Skeletal muscle satellite cell (primary cell): ENCODE results near the gene RABGAP1L.
"Not testable (repeated sequence)": the region's sequence is repeated elsewhere in the genome, so short reads cannot be mapped to it uniquely, and the experiment has no call there.

Source experiments
- H3K27me3 ChIP-seq: 2 replicates; pipeline ENCODE4 v1.7.0; 2013; ENCODE audit warnings: low read length; ENCODE audit not compliant: control insufficient read depth, insufficient read depth
- H3K36me3 ChIP-seq: 2 replicates; pipeline ENCODE4 v1.7.0; 2013; ENCODE audit warnings: mild to moderate bottlenecking, control low read depth, low read length; ENCODE audit not compliant: insufficient read depth
- H3K4me1 ChIP-seq: 2 replicates; pipeline ENCODE4 v1.7.0; 2013; ENCODE audit warnings: low read length; ENCODE audit not compliant: control insufficient read depth, insufficient read depth
- H3K4me2 ChIP-seq: 2 replicates; pipeline ENCODE4 v1.7.0; 2013; ENCODE audit warnings: mild to moderate bottlenecking, low read length
- H3K4me3 ChIP-seq: 2 replicates; pipeline ENCODE4 v1.7.0; 2013; ENCODE audit warnings: low read length
- H3K9ac ChIP-seq: 2 replicates; pipeline ENCODE4 v1.7.0; 2013; ENCODE audit warnings: mild to moderate bottlenecking, low read depth, low read length, moderate library complexity
- H3K9me3 ChIP-seq: replicated peaks from 2 replicates; pipeline ENCODE4 v1.7.0; 2013; ENCODE audit warnings: mild to moderate bottlenecking, control low read depth, low read length

RABGAP1L gene

DNA sequence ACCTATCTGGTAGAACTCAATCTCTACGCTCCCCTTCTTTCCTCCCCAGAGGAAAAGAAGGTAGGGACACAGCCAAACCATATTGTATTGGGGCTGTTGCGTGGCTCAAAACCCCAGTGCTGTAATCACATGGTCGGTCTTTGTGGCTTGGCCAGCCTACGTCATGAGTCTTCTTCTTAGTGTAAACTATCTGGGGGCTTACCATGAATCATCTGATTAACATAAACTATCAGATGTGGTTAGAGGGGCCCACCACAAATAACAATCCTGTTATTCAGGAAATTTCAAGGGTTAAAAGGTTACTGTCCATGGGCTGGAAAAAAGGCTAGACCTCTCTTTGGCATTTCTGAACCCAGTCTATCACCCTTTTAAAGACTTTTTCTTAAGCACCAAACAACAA lies 238.9 kb downstream of the RABGAP1L start:
- H3K27me3 ChIP-seq = no peaks in the 10 kb centered on the region
- no peak overlapping the region for H3K4me3 ChIP-seq
- no peaks in the 10 kb centered on the region for H3K9me3 ChIP-seq
- H3K4me1 ChIP-seq = no peaks in the 10 kb centered on the region
- no peak overlapping the region for H3K9ac ChIP-seq
- H3K36me3 ChIP-seq = peaks cover 4% of the 10 kb centered on the region
- no peak overlapping the region for H3K4me2 ChIP-seq

DNA sequence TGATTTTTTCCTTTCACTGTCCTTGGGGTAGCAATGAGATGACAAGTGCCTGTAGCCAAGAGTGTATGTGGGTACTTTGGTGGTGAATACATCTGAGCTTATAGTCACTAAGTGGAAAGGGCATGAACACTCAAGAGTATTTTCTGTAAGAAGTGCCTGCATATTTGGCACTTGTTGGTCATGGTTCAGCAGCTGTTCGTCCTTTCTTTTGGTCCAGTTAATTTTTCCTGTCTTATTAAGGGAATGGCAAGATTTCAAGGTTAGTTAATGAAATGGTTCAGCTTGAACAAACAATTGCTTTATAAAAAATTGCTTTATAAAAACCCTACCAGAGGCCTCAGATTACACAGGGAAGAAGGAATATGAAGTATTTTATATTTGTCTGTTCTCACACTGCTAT lies 239.9 kb downstream of the RABGAP1L start:
- no peak overlapping the region for H3K4me3 ChIP-seq
- H3K27me3 ChIP-seq = no peaks in the 10 kb centered on the region
- no peak overlapping the region for H3K4me2 ChIP-seq
- no peaks in the 10 kb centered on the region for H3K4me1 ChIP-seq
- peaks cover 4% of the 10 kb centered on the region for H3K36me3 ChIP-seq
- H3K9me3 ChIP-seq = no peaks in the 10 kb centered on the region
- H3K9ac ChIP-seq = no peak overlapping the region

DNA sequence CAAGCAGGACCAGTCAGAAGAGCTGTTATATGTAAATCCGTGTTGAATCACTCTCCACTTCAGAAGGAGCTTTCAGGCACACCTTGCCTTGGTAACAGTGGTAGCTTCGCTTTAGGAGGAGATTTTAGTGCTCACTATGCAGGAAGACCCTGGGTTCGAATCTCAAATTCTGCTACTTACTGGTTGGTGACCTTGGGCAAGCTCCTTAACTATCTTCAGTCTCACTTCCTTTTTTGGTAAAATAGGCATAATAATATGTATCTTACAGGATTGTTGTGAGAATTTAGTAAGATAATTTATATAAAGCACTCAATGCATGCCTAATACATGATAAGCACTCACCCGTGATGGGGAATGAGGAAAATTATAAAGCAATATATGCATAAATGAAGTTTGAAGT lies 241.8 kb downstream of the RABGAP1L start:
- H3K4me3 ChIP-seq = no peak overlapping the region
- H3K9me3 ChIP-seq = no peaks in the 10 kb centered on the region
- H3K27me3 ChIP-seq = no peaks in the 10 kb centered on the region
- no peaks in the 10 kb centered on the region for H3K4me1 ChIP-seq
- no peak overlapping the region for H3K4me2 ChIP-seq
- peaks cover 4% of the 10 kb centered on the region for H3K36me3 ChIP-seq
- no peak overlapping the region for H3K9ac ChIP-seq

DNA sequence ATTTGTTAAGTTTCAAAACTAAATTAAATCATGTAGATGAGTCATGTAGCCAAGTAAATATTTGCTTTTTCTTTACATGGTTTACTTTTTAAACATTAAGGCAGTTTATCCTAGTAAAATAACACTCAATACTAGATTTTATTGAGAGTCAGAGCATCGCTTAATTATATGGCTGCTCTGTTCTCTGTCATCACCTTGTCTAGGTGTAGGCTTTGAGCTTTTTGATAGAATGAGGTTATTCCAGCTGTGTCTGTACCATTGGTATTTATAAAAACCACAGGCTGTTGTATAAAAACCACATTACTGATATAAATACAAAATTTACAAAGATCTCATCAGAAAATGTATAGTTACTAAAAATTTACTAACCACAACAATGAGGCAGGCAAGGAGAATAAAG lies 245.9 kb downstream of the RABGAP1L start:
- no peaks in the 10 kb centered on the region for H3K9me3 ChIP-seq
- H3K4me3 ChIP-seq = no peak overlapping the region
- H3K27me3 ChIP-seq = no peaks in the 10 kb centered on the region
- H3K4me1 ChIP-seq = no peaks in the 10 kb centered on the region
- H3K4me2 ChIP-seq = no peak overlapping the region
- no peaks in the 10 kb centered on the region for H3K36me3 ChIP-seq
- H3K9ac ChIP-seq = no peak overlapping the region

DNA sequence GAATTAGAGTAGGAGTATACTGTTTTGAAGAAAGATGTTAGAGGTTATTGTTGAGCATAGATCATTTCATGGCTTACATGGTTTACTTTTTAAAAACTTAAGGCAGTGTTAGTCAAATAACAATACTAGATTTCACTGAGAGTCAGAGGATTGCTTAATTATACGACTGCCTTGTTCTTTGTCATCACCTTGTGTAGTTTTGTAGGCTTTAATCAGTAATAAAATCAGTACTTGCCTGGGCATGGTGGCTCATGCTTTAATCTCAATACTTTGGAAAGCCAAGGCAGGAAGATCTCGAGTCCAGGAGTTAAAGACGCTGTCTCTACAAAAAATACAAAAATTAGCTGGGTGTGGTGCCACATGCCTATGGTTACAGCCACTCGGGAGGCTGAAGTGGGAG lies 247.1 kb downstream of the RABGAP1L start:
- H3K4me1 ChIP-seq = no peaks in the 10 kb centered on the region
- H3K27me3 ChIP-seq = no peaks in the 10 kb centered on the region
- H3K36me3 ChIP-seq = no peaks in the 10 kb centered on the region
- no peak overlapping the region for H3K4me2 ChIP-seq
- no peaks in the 10 kb centered on the region for H3K9me3 ChIP-seq
- no peak overlapping the region for H3K9ac ChIP-seq
- no peak overlapping the region for H3K4me3 ChIP-seq

DNA sequence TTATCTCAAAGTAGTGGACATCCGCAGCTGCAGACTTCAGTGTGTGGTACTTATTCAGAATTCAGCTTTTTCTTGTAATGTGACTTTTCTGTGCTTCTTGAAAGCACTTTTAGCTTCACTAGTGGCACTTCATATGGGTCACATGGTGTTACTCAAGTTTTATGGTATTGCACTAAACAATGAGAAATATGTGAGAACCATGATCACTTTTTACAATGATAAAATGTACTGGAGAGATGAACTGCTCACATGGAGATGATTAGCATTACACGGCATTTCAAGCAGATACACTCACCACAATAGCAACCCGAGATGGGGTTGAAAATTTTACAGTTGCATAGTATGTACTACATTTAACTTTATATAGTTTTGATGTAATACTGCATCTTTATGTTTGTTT lies 248.3 kb downstream of the RABGAP1L start:
- Histone ChIP-seq H3K4me3 (no peak overlapping the region), H3K9ac (no peak overlapping the region), H3K4me1 (no peaks in the 10 kb centered on the region), H3K36me3 (no peaks in the 10 kb centered on the region), H3K4me2 (no peak overlapping the region), H3K27me3 (no peaks in the 10 kb centered on the region), H3K9me3 (no peaks in the 10 kb centered on the region)

DNA sequence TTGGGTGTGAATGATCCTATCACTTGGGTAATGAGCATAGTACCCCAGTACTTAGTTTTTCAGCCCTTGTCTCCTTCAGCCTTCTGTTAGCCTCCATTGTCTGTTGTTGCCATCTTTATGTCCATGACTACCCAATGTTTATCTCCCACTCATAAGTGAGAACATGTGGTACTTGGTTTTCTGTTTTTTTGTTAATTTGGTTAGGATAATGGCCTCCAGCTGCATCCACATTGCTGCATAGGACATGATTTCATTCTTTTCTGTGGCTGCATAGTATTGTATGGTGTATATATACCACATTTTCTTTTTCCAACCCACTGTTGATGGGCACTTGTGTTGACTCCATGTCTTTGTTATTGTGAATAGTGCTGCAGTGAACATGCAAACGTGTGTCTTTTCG lies 248.8 kb downstream of the RABGAP1L start:
- Histone ChIP-seq H3K9ac (no peak overlapping the region), H3K27me3 (no peaks in the 10 kb centered on the region), H3K9me3 (no peaks in the 10 kb centered on the region), H3K4me2 (no peak overlapping the region), H3K4me3 (no peak overlapping the region), H3K4me1 (no peaks in the 10 kb centered on the region), H3K36me3 (no peaks in the 10 kb centered on the region)

DNA sequence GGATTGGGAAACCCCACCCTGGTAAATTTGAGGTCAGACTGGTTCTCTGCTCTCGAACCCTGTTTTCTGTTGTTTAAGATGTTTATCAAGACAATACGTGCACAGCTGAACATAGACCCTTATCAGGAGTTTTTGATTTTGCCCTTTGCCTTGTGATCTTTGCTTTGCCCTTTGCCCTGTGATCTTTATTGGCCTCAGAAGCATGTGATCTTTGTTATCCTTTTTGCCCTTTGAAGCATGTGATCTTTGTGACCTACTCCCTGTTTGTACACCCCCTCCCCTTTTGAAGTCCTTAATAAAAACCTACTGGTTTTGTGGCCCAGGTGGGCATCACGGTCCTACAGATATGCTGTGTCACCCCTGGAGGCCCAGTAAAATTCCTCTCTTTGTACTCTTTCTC lies 250.5 kb downstream of the RABGAP1L start:
- H3K9me3 ChIP-seq, H3K4me3 ChIP-seq, H3K9ac ChIP-seq, H3K4me1 ChIP-seq, H3K4me2 ChIP-seq, H3K36me3 ChIP-seq, H3K27me3 ChIP-seq: not testable (repeated sequence)

DNA sequence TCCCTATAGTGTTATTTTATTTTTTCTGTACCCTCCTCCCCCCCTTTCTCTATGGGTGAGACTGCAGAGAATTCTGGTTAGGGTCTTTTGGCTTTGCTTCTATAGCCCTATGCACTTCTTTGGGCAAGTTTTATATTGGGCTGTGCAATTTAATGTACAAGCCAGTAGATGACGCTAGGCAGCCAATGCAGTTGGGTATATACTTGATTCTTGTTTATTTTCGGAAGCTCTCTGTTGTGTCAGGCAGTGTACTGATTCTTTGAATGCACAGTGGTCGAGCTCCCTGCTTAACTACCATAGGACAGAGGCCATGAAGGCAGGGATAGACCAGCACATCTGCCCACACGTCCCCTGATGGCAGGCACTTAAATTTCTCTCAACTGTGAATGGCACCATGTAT lies 254.3 kb downstream of the RABGAP1L start:
- no peak overlapping the region for H3K9ac ChIP-seq
- H3K4me3 ChIP-seq = no peak overlapping the region
- no peaks in the 10 kb centered on the region for H3K4me1 ChIP-seq
- no peaks in the 10 kb centered on the region for H3K36me3 ChIP-seq
- no peak overlapping the region for H3K4me2 ChIP-seq
- no peaks in the 10 kb centered on the region for H3K9me3 ChIP-seq
- no peaks in the 10 kb centered on the region for H3K27me3 ChIP-seq

DNA sequence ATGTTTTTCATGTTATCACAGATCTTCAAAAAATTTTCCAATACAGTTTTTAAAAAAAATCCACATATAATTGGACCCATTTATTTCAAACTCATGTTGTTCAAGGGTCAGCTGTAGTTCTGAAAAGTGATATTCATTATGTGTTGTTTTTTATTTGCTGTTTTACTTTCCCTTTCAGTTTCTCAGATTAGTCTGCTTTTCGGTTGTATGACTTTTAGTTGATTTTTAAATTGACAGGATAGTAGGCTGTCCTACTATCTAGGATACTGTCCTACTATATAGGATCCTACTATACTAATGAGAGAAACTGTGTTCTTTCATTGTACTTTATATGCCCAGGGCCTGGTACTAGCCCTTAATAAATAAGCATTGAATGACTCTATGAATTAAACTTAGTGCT lies 254.9 kb downstream of the RABGAP1L start:
- H3K4me2 ChIP-seq = no peak overlapping the region
- H3K4me1 ChIP-seq = no peaks in the 10 kb centered on the region
- H3K9me3 ChIP-seq = no peaks in the 10 kb centered on the region
- H3K27me3 ChIP-seq = no peaks in the 10 kb centered on the region
- no peak overlapping the region for H3K4me3 ChIP-seq
- no peak overlapping the region for H3K9ac ChIP-seq
- no peaks in the 10 kb centered on the region for H3K36me3 ChIP-seq

DNA sequence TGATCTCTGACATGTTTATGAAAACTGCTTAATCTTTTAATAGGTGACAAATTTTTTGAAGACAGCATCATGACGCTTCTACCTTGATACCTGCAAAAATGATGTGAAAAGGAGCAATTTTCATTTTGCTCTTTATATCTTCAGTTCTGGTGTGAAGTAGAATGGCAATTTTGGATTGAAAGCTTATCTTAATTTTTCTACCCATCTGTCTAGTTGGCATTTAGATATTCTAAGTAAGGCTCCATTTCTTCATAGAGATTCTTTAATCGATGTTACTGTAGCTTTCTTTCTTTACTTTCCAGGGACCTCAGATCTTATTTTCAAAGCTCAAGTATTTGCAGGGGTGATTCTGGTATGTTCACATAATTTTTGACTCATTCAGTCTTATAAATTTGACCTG lies 256.2 kb downstream of the RABGAP1L start:
- no peaks in the 10 kb centered on the region for H3K4me1 ChIP-seq

DNA sequence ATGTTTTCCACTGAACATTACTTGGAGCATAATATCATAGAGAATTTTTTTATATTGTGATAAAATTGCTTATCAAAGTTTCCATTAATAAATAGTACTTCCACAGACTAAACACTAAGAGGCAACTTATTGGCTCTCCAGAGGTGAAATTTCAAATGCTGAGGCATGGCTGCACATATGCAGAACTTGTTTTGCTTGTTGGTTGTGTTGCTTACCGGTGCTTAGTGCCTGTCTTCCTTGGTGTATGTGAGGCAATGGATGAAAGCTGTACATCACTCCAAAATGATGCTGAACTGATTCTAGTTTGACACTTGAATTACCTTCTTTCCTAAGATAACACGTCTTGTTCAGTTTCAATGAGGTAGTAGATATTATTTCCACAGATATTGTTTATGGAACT lies 258.6 kb downstream of the RABGAP1L start:
- no peak overlapping the region for H3K4me2 ChIP-seq
- H3K9ac ChIP-seq = no peak overlapping the region
- H3K9me3 ChIP-seq = no peaks in the 10 kb centered on the region
- H3K4me3 ChIP-seq = no peak overlapping the region
- no peaks in the 10 kb centered on the region for H3K36me3 ChIP-seq
- no peaks in the 10 kb centered on the region for H3K4me1 ChIP-seq
- H3K27me3 ChIP-seq = no peaks in the 10 kb centered on the region

More for the DNA sequence above, 256.2 kb downstream of the RABGAP1L start:
- no peaks in the 10 kb centered on the region for H3K9me3 ChIP-seq
- no peak overlapping the region for H3K4me3 ChIP-seq
- no peak overlapping the region for H3K4me2 ChIP-seq
- H3K27me3 ChIP-seq = no peaks in the 10 kb centered on the region
- no peak overlapping the region for H3K9ac ChIP-seq
- no peaks in the 10 kb centered on the region for H3K36me3 ChIP-seq
